Astrocyte of the cerebellum (primary cell): ENCODE data around the gene FRMD1.
A peak's percentile ranks its signal among the peaks of the same experiment; 100 is the strongest.

Experiments
- DNase-seq: peaks from one replicate; pipeline ENCODE4 v3.0.0-alpha.2; 2011; ENCODE audit warnings: low read depth
- H3K4me3 ChIP-seq: 2 replicates; pipeline ENCODE4 v1.5.1; 2011; ENCODE audit warnings: mild to moderate bottlenecking, low read depth, low read length, moderate library complexity
- CTCF ChIP-seq: IDR thresholded peaks from 2 replicates; pipeline ENCODE4 v1.5.1; 2012; ENCODE audit warnings: low read length, low read depth, moderate library complexity, mild to moderate bottlenecking; ENCODE audit errors: missing control alignments
- in situ Hi-C: cut with HindIII; loops from 2 replicates; pipeline ENCODE4 v1.10.0; 2017; ENCODE audit warnings: low sequenced_read_pairs

Gene FRMD1

DNA sequence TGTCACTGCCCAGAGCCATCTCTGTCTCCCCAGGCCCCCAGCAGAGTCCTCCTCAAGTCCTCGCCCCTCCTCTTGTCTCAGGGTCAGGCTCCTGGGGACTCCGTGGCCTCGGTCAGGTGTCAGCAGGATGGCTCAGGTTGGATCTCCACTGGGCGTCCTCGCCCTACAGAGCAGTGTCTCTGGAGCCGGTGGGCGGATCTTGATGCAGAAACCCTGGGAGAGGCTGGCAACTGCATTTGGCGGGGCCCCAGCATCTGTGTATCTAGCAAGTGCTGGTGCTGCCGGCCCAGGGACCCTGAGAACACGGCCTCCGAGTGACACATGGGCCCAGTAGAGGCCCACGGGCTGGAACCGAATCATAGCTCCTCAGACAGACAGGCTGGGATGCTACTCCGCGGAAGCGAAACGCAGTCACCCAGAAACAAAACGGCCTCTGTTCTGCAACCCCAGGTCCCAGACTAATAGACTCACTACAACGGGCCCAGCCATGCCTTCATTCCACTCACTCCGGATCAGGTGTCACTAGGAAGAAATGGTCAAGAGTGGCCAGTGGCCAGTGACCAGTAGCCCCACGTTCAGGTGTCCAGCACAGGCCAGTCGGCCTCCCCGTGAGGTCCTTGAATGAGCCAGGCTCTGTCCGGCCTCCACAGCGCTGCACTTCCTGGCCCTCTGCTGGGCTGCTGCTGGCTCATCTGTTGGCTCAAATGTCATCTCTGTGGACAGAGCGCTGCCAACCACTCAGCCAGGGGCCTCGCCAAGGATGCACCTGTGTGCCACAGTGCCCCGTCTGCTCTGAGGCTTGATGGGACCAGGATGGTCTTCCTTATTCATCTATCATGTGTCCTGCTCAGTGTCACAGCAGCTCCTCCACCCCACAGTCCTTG lies 12.6 kb upstream of the FRMD1 start:
- in situ Hi-C loops: no loop called here
- no peak overlapping the region for H3K4me3 ChIP-seq
- no peak for TF ChIP-seq CTCF
- DNase-seq: no peak

DNA sequence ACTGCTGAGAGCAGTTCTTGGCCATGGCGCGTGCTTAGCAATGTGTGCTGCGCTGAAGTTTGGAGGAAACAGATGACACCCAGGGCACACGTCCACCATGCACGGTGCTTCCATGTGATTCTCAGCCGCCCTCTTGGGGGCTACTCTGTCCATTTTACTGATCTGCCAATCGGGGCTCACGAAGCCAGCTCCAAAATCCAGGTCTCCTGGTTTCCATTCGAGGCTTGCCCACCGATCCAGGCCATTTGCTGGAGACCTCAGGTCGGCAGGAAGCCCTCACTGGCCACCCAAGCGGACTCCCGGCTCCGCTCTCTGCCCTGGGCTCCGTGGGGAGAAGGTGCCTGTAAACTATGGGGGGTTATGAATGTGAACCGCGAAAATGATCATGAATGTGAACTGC lies 11.7 kb upstream of the FRMD1 start:
- no peak overlapping the region for H3K4me3 ChIP-seq
- in situ Hi-C loops: no loop called here
- DNase-seq: no peak
- TF ChIP-seq CTCF: no peak

DNA sequence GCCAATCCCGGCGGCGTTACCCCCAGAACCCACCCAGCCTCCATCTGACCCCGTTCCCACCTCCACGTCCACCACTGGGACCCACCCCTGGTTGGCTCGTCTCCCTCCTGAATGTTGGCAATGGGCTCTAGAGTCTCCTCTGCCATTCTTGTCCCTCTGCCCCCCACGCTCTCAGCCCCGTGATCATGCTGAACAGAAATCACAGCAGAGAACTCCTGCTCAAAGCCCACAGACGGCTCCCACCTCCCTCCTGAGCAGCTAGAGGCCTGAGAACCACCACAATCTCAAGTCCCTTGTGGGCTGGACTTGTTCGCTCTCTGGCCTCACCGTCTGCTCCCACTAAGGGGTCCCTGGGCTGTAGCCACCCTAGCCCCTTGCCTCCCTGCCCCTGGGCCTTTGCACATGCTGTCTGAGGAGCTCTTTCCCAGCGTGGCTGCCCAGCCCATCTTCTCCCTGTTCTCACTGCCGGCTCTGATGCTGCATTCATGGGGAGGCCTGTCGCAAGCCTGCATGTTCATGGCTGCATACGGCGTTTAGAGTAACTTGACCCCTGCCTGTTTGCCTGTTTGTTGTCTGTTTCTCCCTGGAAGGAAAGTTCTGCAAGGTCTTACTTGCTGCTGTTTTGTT lies 11.2 kb upstream of the FRMD1 start:
- TF ChIP-seq CTCF: no peak
- no peak for DNase-seq
- no peak overlapping the region for H3K4me3 ChIP-seq

DNA sequence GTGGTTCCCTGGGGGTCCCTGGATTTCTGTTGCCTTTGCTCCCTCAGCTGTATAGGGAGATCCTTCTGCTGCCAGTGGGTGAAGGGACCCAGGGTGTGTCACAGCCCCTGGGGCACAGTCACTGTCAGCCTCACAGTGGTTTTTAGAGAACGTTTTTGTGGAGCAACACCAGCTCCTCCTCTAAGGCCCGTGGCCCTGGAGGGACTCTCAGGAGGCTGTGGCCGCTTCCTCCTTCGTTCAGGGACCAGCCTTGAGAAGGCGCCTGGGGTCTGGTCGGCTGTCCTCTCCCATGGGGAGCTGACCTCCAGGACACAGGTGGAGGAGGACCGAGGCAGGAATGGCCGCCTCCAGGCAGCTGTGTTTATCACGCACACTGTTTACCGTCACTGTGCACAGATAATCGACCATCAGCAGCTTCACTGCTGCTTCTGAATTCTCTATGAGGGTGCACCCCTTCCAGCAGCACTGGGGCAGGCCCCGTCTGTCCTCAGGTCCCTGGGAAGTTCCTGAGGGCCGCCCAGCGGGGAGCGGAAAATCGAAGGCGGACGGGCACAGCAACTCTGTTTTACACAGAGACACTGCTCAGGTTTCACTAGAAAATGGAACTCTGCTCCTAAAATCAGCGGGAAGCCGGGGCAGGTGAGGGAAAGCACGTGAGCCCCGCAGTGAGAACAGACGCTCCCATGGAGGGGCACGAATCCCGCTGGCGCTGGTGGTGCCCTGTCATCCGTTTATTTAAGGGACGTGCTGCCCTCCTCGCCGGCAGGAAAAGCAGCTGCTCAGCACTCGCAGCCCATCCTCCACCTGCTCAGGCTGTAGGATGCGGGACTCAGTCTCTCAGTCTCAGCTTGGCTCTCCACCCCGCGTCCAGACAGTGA lies 10.4 kb upstream of the FRMD1 start:
- no peak for DNase-seq
- no peak for TF ChIP-seq CTCF
- in situ Hi-C loops: no loop called here
- no peak overlapping the region for H3K4me3 ChIP-seq

More for the DNA sequence above, 11.2 kb upstream of the FRMD1 start:
- in situ Hi-C loops: no loop called here

DNA sequence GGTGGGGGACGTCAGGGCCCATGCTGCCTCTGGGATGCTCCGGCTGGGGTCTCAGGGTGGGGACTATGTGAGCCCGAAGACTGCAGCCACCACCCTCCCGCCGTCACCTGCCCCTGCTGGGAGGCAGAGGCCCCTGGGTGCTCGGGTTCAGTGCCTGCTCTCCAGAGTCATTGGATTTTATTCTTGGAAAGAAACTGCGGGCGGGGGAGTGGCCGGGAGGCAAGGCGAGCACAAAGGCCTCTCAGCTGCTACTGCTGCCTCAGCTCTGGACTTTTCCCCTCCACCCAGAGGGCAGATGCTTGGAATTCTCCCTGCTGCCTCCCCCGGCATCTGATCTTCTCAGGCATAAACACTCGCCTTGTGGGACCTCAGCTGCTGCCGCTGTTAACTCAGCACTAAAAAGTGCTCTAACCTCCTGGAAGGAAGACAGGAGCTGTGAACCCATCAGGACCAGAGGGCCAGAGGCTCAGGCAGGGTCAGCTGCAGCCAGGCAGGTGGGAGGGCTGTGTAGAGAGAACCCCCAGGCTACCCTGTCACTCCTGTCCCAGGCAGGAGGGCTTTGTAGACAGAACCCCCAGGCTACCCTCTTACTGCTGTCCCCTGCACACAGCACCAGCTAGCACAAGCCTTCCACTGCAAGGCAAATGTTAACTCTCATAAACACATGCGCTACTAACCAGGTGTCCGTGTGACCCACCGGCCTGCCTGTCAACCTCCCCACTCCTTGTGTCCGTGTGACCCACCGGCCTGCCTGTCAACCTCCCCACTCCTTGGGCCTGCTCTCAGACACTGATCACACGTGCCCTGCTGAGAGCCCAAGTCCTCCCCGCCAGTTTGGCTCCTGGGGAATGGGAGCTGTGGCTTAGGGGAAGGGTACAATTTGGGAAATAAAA lies 9.4 kb upstream of the FRMD1 start:
- in situ Hi-C loops: no loop called here

More for the DNA sequence above, 9.4 kb upstream of the FRMD1 start:
- no peak overlapping the region for H3K4me3 ChIP-seq
- no peak for TF ChIP-seq CTCF
- peak; percentile 32 for DNase-seq
